Muscle layer of duodenum (tissue), 2 donors: ENCODE data around the gene ATP11B.

Experiments
- H3K27ac ChIP-seq: one replicate; pipeline ENCODE4 v1.7.0; 2013; ENCODE audit warnings: mild to moderate bottlenecking, low read length
- H3K27me3 ChIP-seq: one replicate; pipeline ENCODE4 v1.7.0; 2013; ENCODE audit warnings: low read depth, mild to moderate bottlenecking, control low read depth, low read length
- H3K36me3 ChIP-seq, 2 donors: one replicate each; pipeline ENCODE4 v1.7.0; 2013; ENCODE audit warnings: low read length in 2 of 2, control low read depth in 1 of 2, mild to moderate bottlenecking in 1 of 2; ENCODE audit not compliant: insufficient read depth in 2 of 2, control insufficient read depth in 1 of 2
- H3K4me1 ChIP-seq, 2 donors: one replicate each; pipeline ENCODE4 v1.7.0; 2013; ENCODE audit warnings: low read length in 2 of 2, mild to moderate bottlenecking in 2 of 2, control low read depth in 1 of 2, moderate library complexity in 1 of 2; ENCODE audit not compliant: insufficient read depth in 2 of 2, control insufficient read depth in 1 of 2
- H3K4me3 ChIP-seq, 2 donors: one replicate each; pipeline ENCODE4 v1.7.0; 2013; ENCODE audit warnings: low read length in 2 of 2, low read depth in 1 of 2, mild to moderate bottlenecking in 1 of 2
- H3K9me3 ChIP-seq, 2 donors: one replicate each; pipeline ENCODE4 v1.7.0; 2013; ENCODE audit warnings: low read length in 2 of 2, control low read depth in 1 of 2, mild to moderate bottlenecking in 1 of 2; ENCODE audit not compliant: control insufficient read depth in 1 of 2
- donor health status: healthy.

ATP11B gene

DNA sequence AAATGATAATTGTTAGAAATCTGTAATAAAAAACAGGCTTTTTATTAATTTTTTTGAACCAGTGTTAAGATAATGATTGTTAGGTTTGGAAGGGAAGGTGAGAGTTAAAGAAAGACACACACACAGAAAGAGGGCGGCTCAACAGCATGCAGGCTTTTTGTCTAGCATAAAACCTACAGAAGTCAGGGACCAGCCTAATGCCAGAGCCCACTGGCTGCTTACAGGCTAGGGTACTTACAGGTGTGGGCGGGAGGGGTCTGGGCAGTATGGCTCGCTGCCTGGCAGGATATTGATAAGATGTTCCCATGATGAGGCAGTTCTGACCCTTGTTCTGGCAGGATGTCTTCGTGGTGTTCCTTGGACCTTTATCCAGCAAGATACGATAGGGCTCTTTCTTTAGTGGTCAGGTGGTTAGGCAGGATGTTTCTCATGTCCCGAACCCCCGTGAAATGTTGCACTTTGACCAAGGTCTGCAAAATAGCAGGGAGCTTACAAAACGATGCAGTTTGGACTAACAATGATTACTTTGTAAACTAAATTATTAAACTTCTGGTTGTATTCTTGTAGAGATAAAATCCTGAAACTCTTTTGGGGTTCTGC is 102.3 kb downstream of the ATP11B start:
- peaks cover 16 to 22% of the 10 kb centered on the region in 2 donors for H3K36me3 ChIP-seq
- H3K27ac ChIP-seq, result no peak overlapping the region
- no peak overlapping the region for H3K4me3 ChIP-seq
- H3K27me3 ChIP-seq, result no peaks in the 10 kb centered on the region
- no peaks in the 10 kb centered on the region for H3K9me3 ChIP-seq
- H3K4me1 ChIP-seq, result no peaks in the 10 kb centered on the region

DNA sequence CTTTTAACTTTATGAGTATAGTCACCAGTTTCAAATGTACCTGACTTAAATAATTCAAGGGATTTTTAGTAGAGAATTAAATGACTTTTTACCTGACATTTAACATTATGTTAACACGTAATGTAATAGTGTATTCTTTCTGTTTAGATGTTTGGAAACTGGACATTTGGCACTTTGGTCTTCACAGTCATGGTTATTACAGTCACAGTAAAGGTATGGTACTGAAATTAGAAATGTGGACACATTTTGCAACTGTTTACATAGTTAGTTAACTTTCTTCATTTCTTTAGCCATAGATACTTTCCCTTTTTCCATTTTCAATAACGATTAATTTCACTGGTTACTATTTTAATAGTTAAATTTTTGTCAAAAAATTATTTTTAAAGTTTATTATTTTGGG is 103.2 kb downstream of the ATP11B start:
- no peaks in the 10 kb centered on the region for H3K27me3 ChIP-seq
- no peaks in the 10 kb centered on the region for H3K4me1 ChIP-seq
- peaks cover 12 to 17% of the 10 kb centered on the region in 2 donors for H3K36me3 ChIP-seq
- H3K9me3 ChIP-seq, result no peaks in the 10 kb centered on the region
- H3K27ac ChIP-seq, result no peak overlapping the region
- no peak overlapping the region for H3K4me3 ChIP-seq

- Histone ChIP-seq H3K27ac (no peak overlapping the region), H3K4me3 (no peak overlapping the region), H3K4me1 (no peaks in the 10 kb centered on the region)
Measured at GRCh38 chr3:182902236-182902635, 108.9 kb downstream of the ATP11B start.

DNA sequence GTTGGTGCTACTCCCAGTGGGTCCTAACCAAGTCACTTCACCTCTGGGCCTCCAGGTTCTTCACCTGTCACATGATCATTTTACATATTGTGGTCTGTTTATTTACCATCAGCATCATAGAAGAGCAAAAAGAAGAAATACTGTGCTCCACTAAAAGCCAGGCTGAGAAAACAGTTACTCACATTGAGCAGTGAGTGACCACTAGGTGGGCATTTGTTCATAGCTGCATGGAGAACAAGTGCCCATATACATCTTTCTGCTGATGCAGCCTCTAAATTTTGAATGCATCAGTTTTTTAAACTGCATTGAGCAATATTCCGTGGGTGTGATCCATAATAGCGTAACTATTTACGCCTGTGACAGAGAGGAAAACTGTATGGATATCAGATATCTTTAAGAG is 110.9 kb downstream of the ATP11B start:
- Histone ChIP-seq H3K4me1 (no peaks in the 10 kb centered on the region), H3K9me3 (no peaks in the 10 kb centered on the region), H3K27me3 (no peaks in the 10 kb centered on the region), H3K27ac (no peak overlapping the region), H3K4me3 (no peak overlapping the region), H3K36me3 (peaks cover 26 to 28% of the 10 kb centered on the region in 2 donors)

More at GRCh38 chr3:182902236-182902635, 108.9 kb downstream of the ATP11B start:
- no peaks in the 10 kb centered on the region for H3K9me3 ChIP-seq
- H3K27me3 ChIP-seq, result no peaks in the 10 kb centered on the region
- peaks cover 26 to 31% of the 10 kb centered on the region in 2 donors for H3K36me3 ChIP-seq

- no peaks in the 10 kb centered on the region for H3K4me1 ChIP-seq
- no peaks in the 10 kb centered on the region for H3K9me3 ChIP-seq
- H3K27ac ChIP-seq, result no peak overlapping the region
- H3K27me3 ChIP-seq, result no peaks in the 10 kb centered on the region
- peaks cover 17 to 28% of the 10 kb centered on the region in 2 donors for H3K36me3 ChIP-seq
- no peak overlapping the region for H3K4me3 ChIP-seq
Measured at GRCh38 chr3:182905623-182906022, 112.3 kb downstream of the ATP11B start.

- H3K4me1 ChIP-seq, result no peaks in the 10 kb centered on the region
- H3K9me3 ChIP-seq, result no peaks in the 10 kb centered on the region
- no peak overlapping the region for H3K4me3 ChIP-seq
- no peaks in the 10 kb centered on the region for H3K27me3 ChIP-seq
- H3K27ac ChIP-seq, result no peak overlapping the region
- peaks cover 17 to 28% of the 10 kb centered on the region in 2 donors for H3K36me3 ChIP-seq
Measured at GRCh38 chr3:182906036-182906435, 112.7 kb downstream of the ATP11B start.

DNA sequence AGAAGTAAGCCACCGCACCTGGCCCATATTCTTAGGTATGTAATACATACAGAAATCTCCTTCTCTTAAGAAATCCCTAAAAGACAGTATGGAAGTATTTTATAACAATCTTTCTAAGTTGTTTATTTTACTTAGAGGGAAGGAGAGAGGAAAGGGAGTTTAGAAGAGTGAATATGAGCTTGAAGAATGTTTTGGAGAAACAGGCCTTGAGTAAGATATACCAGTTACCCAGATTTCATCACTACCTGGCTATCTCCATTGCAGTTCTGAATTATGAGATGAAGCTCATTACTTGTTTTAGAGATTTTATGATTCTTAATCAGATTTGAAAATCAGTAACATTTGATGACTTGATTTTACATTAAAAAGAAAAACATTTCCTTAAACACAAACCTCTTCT is 115.2 kb downstream of the ATP11B start:
- H3K4me1 ChIP-seq, result peaks cover 0 to 2% of the 10 kb centered on the region in 2 donors
- H3K27ac ChIP-seq, result no peak overlapping the region
- peaks cover 11 to 19% of the 10 kb centered on the region in 2 donors for H3K36me3 ChIP-seq

DNA sequence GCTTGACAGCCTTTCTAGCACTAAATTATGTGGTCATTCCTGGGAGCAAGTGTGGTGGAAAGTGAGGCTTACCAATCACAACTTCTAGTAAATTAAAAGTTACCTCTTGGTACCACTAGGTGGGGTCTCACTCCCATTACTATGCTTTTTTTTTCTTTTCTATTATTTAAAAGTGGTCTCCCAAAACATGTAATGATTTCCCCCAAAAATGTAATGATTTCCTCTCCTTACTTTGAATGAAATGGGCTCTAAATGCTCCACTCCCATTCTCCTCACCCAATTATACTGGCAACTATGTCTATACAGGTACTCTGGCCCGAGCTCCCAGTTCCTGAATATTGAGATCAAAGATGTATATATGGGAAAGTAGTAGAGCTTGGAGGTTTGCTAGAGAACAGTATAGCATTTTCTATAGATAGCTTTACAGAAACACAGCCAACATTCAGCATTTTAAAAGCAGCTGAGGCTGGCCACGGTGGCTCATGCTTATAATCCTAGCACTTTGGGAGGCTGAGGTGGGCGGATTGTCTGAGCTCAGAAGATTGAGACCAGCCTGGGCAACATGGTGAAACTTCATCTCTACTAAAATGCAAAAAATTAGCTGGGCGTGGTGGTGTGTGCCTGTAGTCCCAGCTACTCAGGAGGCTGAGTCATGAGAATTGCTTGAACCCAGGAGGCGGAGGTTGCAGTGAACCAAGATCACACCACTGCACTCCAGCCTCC is 116.2 kb downstream of the ATP11B start:
- H3K4me3 ChIP-seq, result no peak overlapping the region
- H3K27ac ChIP-seq, result no peak overlapping the region
- peaks cover 0 to 2% of the 10 kb centered on the region in 2 donors for H3K4me1 ChIP-seq
- H3K36me3 ChIP-seq, result peaks cover 19 to 20% of the 10 kb centered on the region in 2 donors
- H3K27me3 ChIP-seq, result no peaks in the 10 kb centered on the region
- no peaks in the 10 kb centered on the region for H3K9me3 ChIP-seq

More for the DNA sequence above, 115.2 kb downstream of the ATP11B start:
- no peaks in the 10 kb centered on the region for H3K27me3 ChIP-seq
- H3K4me3 ChIP-seq, result no peak overlapping the region
- H3K9me3 ChIP-seq, result no peaks in the 10 kb centered on the region

- Histone ChIP-seq H3K36me3 (peaks cover 13 to 21% of the 10 kb centered on the region in 2 donors), H3K9me3 (no peaks in the 10 kb centered on the region), H3K27ac (no peak overlapping the region), H3K4me3 (no peak overlapping the region), H3K27me3 (no peaks in the 10 kb centered on the region), H3K4me1 (peaks cover 0 to 2% of the 10 kb centered on the region in 2 donors)
Measured at GRCh38 chr3:182910936-182911781, 117.9 kb downstream of the ATP11B start.

GRCh38 chr3:182911782-182912111 is 118.4 kb downstream of the ATP11B start:
- Histone ChIP-seq H3K9me3 (no peaks in the 10 kb centered on the region), H3K36me3 (peaks cover 13 to 24% of the 10 kb centered on the region in 2 donors), H3K4me1 (peaks cover 0 to 2% of the 10 kb centered on the region in 2 donors), H3K4me3 (no peak overlapping the region), H3K27ac (no peak overlapping the region), H3K27me3 (no peaks in the 10 kb centered on the region)

DNA sequence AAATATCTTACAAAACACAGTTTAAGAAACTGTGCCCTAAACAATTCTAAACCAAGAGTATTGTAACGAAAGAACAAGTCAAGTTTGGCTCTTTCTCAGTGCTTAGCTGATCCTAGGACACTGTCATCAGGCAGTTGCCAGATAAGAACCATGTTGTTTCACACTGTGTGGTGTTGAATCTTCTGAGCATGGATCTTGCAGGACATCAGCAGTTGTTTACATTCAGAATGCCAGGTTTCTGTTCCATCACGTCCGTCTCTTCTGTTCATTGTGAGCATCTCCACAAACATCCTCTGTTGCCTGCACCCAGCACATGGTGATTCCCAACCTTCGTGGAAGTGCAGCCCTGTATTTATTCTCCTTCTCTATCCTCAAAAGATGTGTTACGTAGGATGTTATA is 119.2 kb downstream of the ATP11B start:
- Histone ChIP-seq H3K9me3 (no peaks in the 10 kb centered on the region), H3K36me3 (peaks cover 13 to 24% of the 10 kb centered on the region in 2 donors), H3K4me1 (peaks cover 0 to 2% of the 10 kb centered on the region in 2 donors), H3K27ac (no peak overlapping the region), H3K27me3 (no peaks in the 10 kb centered on the region), H3K4me3 (no peak overlapping the region)
